K562 (cell line): ENCODE data around the gene CLCF1.

Experiments
- GATAD2A ChIP-seq: fragments of 450-650 bp; IDR thresholded peaks from 2 replicates; pipeline ENCODE4 v1.6.1; 2017
- POLR2AphosphoS5 ChIP-seq: IDR thresholded peaks from 2 replicates; pipeline ENCODE4 v1.6.1; 2011; ENCODE audit warnings: mild to moderate bottlenecking, low read depth, low read length, moderate library complexity; ENCODE audit not compliant: control insufficient read depth, insufficient read depth
- RBFOX2 ChIP-seq: fragments of 200-400 bp; formaldehyde crosslinking; IDR thresholded peaks from 2 replicates; pipeline ENCODE4 v1.6.1; 2017; ENCODE audit warnings: low read depth, mild to moderate bottlenecking, low read length, moderate library complexity
- SIX5 ChIP-seq, 2 experiments: IDR thresholded peaks; 2 replicates each; pipeline ENCODE4 v1.6.1; 2011; ENCODE audit warnings: low read length in 2 of 2, borderline replicate concordance in 1 of 2, low read depth in 1 of 2, mild to moderate bottlenecking in 1 of 2, moderate library complexity in 1 of 2; ENCODE audit not compliant: insufficient read depth in 1 of 2
- SP2 ChIP-seq: IDR thresholded peaks from 2 replicates; pipeline ENCODE4 v1.6.1; 2011; ENCODE audit warnings: mild to moderate bottlenecking, low read depth, low read length, moderate library complexity; ENCODE audit not compliant: poor library complexity, severe bottlenecking; ENCODE audit errors: extremely low read depth
- SPI1 ChIP-seq: IDR thresholded peaks from 2 replicates; pipeline ENCODE4 v1.6.1; 2011; ENCODE audit warnings: low read depth, low read length, control low read depth, borderline replicate concordance
- TCF7 ChIP-seq: sonication (generic); IDR thresholded peaks from 2 replicates; pipeline ENCODE4 v1.6.1; 2016; ENCODE audit warnings: antibody characterized with exemption, borderline replicate concordance
- ZBTB2 ChIP-seq: fragments of 450-650 bp; IDR thresholded peaks from 2 replicates; pipeline ENCODE4 v1.6.1; 2016; ENCODE audit warnings: antibody characterized with exemption
- ZNF274 ChIP-seq: IDR thresholded peaks from 2 replicates; pipeline ENCODE4 v1.6.1; 2011; ENCODE audit warnings: low read depth, mild to moderate bottlenecking, low read length, moderate library complexity, borderline replicate concordance
- TF ChIP-seq, protein P1 (sequence below), 2 experiments: fragments of 450-650 bp in 1 of 2; sonication (generic) in 1 of 2; formaldehyde crosslinking in 1 of 2; IDR thresholded peaks in 1 of 2; conservative IDR thresholded peaks in 1 of 2; 2 replicates each; pipeline versions ENCODE4 v1.6.1 to v1.8.1; 2016 to 2023; ENCODE audit warnings: mild to moderate bottlenecking in 2 of 2, moderate library complexity in 2 of 2, inconsistent platforms in 1 of 2, missing genetic modification reagents in 1 of 2

GRCh38 chr11:67384851-67385366 is 11.5 kb upstream of the CLCF1 start:
- TF ChIP-seq, protein P1, sequence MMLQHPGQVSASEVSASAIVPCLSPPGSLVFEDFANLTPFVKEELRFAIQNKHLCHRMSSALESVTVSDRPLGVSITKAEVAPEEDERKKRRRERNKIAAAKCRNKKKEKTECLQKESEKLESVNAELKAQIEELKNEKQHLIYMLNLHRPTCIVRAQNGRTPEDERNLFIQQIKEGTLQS (IDR thresholded peaks at IDR 0.05), result no peak
- TF ChIP-seq, protein P1 (CRISPR knock-in tag; conservative IDR thresholded peaks at IDR 0.05), result no peak
- TF ChIP-seq ZBTB2, result no peak
- no peak for TF ChIP-seq SPI1
- no peak for TF ChIP-seq ZNF274
- no peak for TF ChIP-seq RBFOX2
- TF ChIP-seq GATAD2A, result no peak
- TF ChIP-seq POLR2AphosphoS5, result no peak
- TF ChIP-seq TCF7, result no peak
- no peak for TF ChIP-seq SIX5 (IDR thresholded peaks at IDR 0.05; ENCODE audit: borderline replicate concordance in 1 of 2, insufficient read depth in 1 of 2, low read depth in 1 of 2, low read length in 2 of 2)
- no peak for TF ChIP-seq SP2
